ENCODE measurements around the gene GSK3B. TPM values are rescaled to one million over a fixed set of nuclear protein-coding genes. Genes with fewer than 3 reads are reported as not detected.

The GSK3B gene
- total RNA-seq, 5 donors from 2014 or later (not counting 1 experiment from before 2014, with no cell fraction given): 30.5 to 47.9 (median 32.7) TPM

DNA sequence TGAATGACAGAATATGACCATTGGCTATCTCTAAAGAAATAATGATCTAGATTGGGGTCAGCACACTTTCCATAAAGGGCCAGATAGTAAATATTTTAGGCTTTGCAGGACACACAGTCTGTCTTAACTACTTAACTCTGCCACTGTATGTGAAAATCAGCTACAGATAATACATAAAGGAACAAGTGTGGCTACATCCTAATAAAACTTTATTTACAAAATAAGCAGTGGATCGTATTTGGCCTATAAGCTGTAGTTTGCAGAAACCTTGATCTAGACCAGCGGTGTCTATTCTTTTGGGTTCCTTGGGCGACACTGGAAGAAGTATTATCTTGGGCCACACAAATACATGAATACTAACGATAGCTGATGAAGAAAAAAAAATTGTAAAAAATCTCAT is 27.6 kb downstream of the GSK3B start:
- no peak for ATAC-seq (replicated peaks in 1 of 4)

GRCh38 chr3:120064641-120065040 is 29.6 kb downstream of the GSK3B start:
- peaks cover 2 to 10% of the 10 kb centered on the region in 2 experiments for H3K4me1 ChIP-seq (ENCODE audit: control insufficient read depth in 1 of 2, extremely low read depth in 1 of 2, insufficient read depth in 2 of 2, low read length in 2 of 2)
- H3K36me3 ChIP-seq (ENCODE audit: control insufficient read depth in 2 of 2, extremely low read depth in 1 of 2, insufficient read depth in 1 of 2, low read length in 1 of 2): no peaks in the 10 kb centered on the region
- peaks cover 16% of the 10 kb centered on the region for H3K36me3 Mint-ChIP-seq
- H3K27me3 ChIP-seq (replicated peaks in 1 of 2; ENCODE audit: control insufficient read depth in 2 of 2, extremely low read depth in 1 of 2, insufficient read depth in 2 of 2, low read length in 1 of 2): no peaks in the 10 kb centered on the region
- no peak overlapping the region for H3K4me3 ChIP-seq (ENCODE audit: control insufficient read depth in 1 of 2, extremely low read depth in 1 of 2, low read length in 1 of 2)
- H3K27ac ChIP-seq (ENCODE audit: low read length): no peak overlapping the region
- ATAC-seq (replicated peaks in 1 of 4) (no peak), DNase-seq (no peak)
- no peak overlapping the region for H3K27ac Mint-ChIP-seq
- peaks cover 58 to 65% (median 63%) of the 10 kb centered on the region in 3 donors for H3K4me1 Mint-ChIP-seq
- ChIA-PET POLR2A (interaction anchor here in 1 of 2 donors (0.6 kb wide), 1 partner anchor 56 kb away, joined by 8 read pairs; no protein-coding TSS in a partner anchor), CTCF (interaction anchor here in 1 of 2 donors (0.6 kb wide), 2 partner anchors 66 to 174 kb away, joined by 3 read pairs; no protein-coding TSS in a partner anchor)
- no CpG with 5 or more reads among the region's 2 CpGs for WGBS (ENCODE audit: insufficient coverage)
- no peak overlapping the region for H3K4me3 Mint-ChIP-seq
- no peaks in the 10 kb centered on the region for H3K9me3 ChIP-seq
- H3K27me3 Mint-ChIP-seq: no peaks in the 10 kb centered on the region
- H3K9me3 Mint-ChIP-seq: peaks cover 0 to 5% (median 0%) of the 10 kb centered on the region in 3 donors

More for the DNA sequence above, 27.6 kb downstream of the GSK3B start:
- peaks cover 60 to 69% (median 64%) of the 10 kb centered on the region in 3 donors for H3K4me1 Mint-ChIP-seq
- no peak overlapping the region for H3K4me3 Mint-ChIP-seq
- Histone ChIP-seq H3K36me3 (ENCODE audit: control insufficient read depth in 2 of 2, extremely low read depth in 1 of 2, insufficient read depth in 1 of 2, low read length in 1 of 2) (no peaks in the 10 kb centered on the region), H3K4me3 (ENCODE audit: control insufficient read depth in 1 of 2, extremely low read depth in 1 of 2, low read length in 1 of 2) (no peak overlapping the region), H3K27me3 (replicated peaks in 1 of 2; ENCODE audit: control insufficient read depth in 2 of 2, extremely low read depth in 1 of 2, insufficient read depth in 2 of 2, low read length in 1 of 2) (no peaks in the 10 kb centered on the region), H3K27ac (ENCODE audit: low read length) (no peak overlapping the region), H3K9me3 (no peaks in the 10 kb centered on the region), H3K4me1 (ENCODE audit: control insufficient read depth in 1 of 2, extremely low read depth in 1 of 2, insufficient read depth in 2 of 2, low read length in 2 of 2) (peaks cover 2 to 5% of the 10 kb centered on the region in 2 experiments)
- ChIA-PET CTCF (interaction anchor here in 1 of 2 donors (1.5 kb wide), 1 partner anchor 16 kb away, joined by 4 read pairs; no protein-coding TSS in a partner anchor), POLR2A (interaction anchor here in 1 of 2 donors (0.7 to 1.1 kb wide), 3 partner anchors 27 to 29 kb away, joined by 3 to 4 read pairs (median 3); partner anchors contain the start of gene GSK3B)
- H3K27me3 Mint-ChIP-seq: no peaks in the 10 kb centered on the region
- no peak for DNase-seq
- no peak overlapping the region for H3K27ac Mint-ChIP-seq
- H3K36me3 Mint-ChIP-seq: peaks cover 16% of the 10 kb centered on the region
- WGBS (ENCODE audit: insufficient coverage): no CpG with 5 or more reads among the region's 4 CpGs
- peaks cover 0 to 5% (median 0%) of the 10 kb centered on the region in 3 donors for H3K9me3 Mint-ChIP-seq

GRCh38 chr3:120062474-120062873 is 31.8 kb downstream of the GSK3B start:
- Histone ChIP-seq H3K4me3 (ENCODE audit: control insufficient read depth in 1 of 2, extremely low read depth in 1 of 2, low read length in 1 of 2) (no peak overlapping the region), H3K4me1 (ENCODE audit: control insufficient read depth in 1 of 2, extremely low read depth in 1 of 2, insufficient read depth in 2 of 2, low read length in 2 of 2) (peaks cover 2 to 10% of the 10 kb centered on the region in 2 experiments), H3K27ac (ENCODE audit: low read length) (no peak overlapping the region), H3K27me3 (replicated peaks in 1 of 2; ENCODE audit: control insufficient read depth in 2 of 2, extremely low read depth in 1 of 2, insufficient read depth in 2 of 2, low read length in 1 of 2) (no peaks in the 10 kb centered on the region), H3K36me3 (ENCODE audit: control insufficient read depth in 2 of 2, extremely low read depth in 1 of 2, insufficient read depth in 1 of 2, low read length in 1 of 2) (no peaks in the 10 kb centered on the region), H3K9me3 (no peaks in the 10 kb centered on the region)
- POLR2A ChIA-PET: no interaction called here
- ATAC-seq (replicated peaks in 1 of 4) (no peak), DNase-seq (no peak)
- CTCF ChIA-PET: no interaction called here
- H3K27ac Mint-ChIP-seq: no peak overlapping the region
- peaks cover 0 to 5% (median 0%) of the 10 kb centered on the region in 3 donors for H3K9me3 Mint-ChIP-seq
- no peaks in the 10 kb centered on the region for H3K27me3 Mint-ChIP-seq
- H3K36me3 Mint-ChIP-seq: peaks cover 11% of the 10 kb centered on the region
- WGBS (ENCODE audit: insufficient coverage): no CpG with 5 or more reads among the region's 4 CpGs
- H3K4me1 Mint-ChIP-seq: peaks cover 61 to 64% (median 64%) of the 10 kb centered on the region in 3 donors
- H3K4me3 Mint-ChIP-seq: no peak overlapping the region

DNA sequence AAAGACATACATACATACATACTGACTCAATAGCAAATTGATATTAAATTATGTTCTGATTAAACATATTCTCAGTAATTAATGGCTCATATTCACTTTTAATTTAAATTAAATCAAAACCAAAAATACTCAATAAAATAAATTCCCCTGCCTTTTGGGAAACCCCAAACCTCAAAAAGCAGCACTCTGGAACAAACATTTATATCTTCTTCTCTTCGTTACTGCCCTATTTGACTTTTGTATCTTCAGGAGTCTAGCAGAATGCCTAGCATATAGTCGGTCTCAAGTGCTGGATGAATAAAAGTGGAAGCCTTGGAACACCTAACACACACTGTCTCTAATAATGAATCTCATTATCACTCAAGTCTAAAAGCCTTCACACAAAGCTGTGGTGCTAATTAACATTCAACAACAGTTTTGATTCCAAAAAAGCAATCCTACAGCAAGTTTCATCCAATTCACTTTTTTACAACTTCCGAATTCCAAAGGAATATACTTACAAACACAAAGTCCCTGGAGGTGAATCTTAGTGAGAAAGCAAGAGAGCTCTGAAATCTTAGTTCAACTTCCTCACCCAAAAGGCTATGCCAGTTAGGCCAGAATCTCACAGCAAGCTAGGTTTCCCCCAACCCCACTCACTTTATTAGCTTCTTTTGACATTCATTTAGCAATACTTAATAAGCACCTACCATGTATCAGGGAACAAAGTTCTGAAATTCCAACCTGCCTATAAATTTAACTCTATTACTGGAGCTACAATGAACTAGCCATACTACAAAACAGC is 35.0 kb downstream of the GSK3B start:
- no peak overlapping the region for H3K27ac ChIP-seq (ENCODE audit: low read length)
- CTCF ChIA-PET: interaction anchor here in 1 of 2 donors (0.6 kb wide), 1 partner anchor 66 kb away, joined by 3 read pairs; no protein-coding TSS in a partner anchor

GRCh38 chr3:120057626-120058025 is 36.6 kb downstream of the GSK3B start:
- DNase-seq (no peak), ATAC-seq (replicated peaks in 1 of 4) (no peak)
- H3K4me3 ChIP-seq (ENCODE audit: control insufficient read depth in 1 of 2, extremely low read depth in 1 of 2, low read length in 1 of 2): no peak overlapping the region
- Mint-ChIP-seq H3K27me3 (no peaks in the 10 kb centered on the region), H3K36me3 (peaks cover 21% of the 10 kb centered on the region), H3K9me3 (peaks cover 0 to 13% (median 2%) of the 10 kb centered on the region in 3 donors), H3K4me3 (no peak overlapping the region), H3K27ac (no peak overlapping the region), H3K4me1 (peaks cover 62 to 72% (median 66%) of the 10 kb centered on the region in 3 donors)
- H3K36me3 ChIP-seq (ENCODE audit: control insufficient read depth in 2 of 2, extremely low read depth in 1 of 2, insufficient read depth in 1 of 2, low read length in 1 of 2): peaks cover 0 to 5% of the 10 kb centered on the region in 2 donors
- H3K9me3 ChIP-seq: no peaks in the 10 kb centered on the region
- POLR2A ChIA-PET: no interaction called here
- no peak overlapping the region for H3K27ac ChIP-seq (ENCODE audit: low read length)
- CTCF ChIA-PET: interaction anchor here (0.5 to 1.0 kb wide), 4 partner anchors 10 to 361 kb away, joined by 3 to 4 read pairs (median 3); no protein-coding TSS in a partner anchor
- WGBS (ENCODE audit: insufficient coverage): 100% methylated on average over 1 of the region's 1 CpG
- no peaks in the 10 kb centered on the region for H3K27me3 ChIP-seq (replicated peaks in 1 of 2; ENCODE audit: control insufficient read depth in 2 of 2, extremely low read depth in 1 of 2, insufficient read depth in 2 of 2, low read length in 1 of 2)
- peaks cover 2 to 9% of the 10 kb centered on the region in 2 experiments for H3K4me1 ChIP-seq (ENCODE audit: control insufficient read depth in 1 of 2, extremely low read depth in 1 of 2, insufficient read depth in 2 of 2, low read length in 2 of 2)

More for the DNA sequence above, 35.0 kb downstream of the GSK3B start:
- Histone ChIP-seq H3K36me3 (ENCODE audit: control insufficient read depth in 2 of 2, extremely low read depth in 1 of 2, insufficient read depth in 1 of 2, low read length in 1 of 2) (peaks cover 0 to 5% of the 10 kb centered on the region in 2 donors), H3K27me3 (replicated peaks in 1 of 2; ENCODE audit: control insufficient read depth in 2 of 2, extremely low read depth in 1 of 2, insufficient read depth in 2 of 2, low read length in 1 of 2) (no peaks in the 10 kb centered on the region), H3K4me3 (ENCODE audit: control insufficient read depth in 1 of 2, extremely low read depth in 1 of 2, low read length in 1 of 2) (no peak overlapping the region), H3K9me3 (no peaks in the 10 kb centered on the region), H3K4me1 (ENCODE audit: control insufficient read depth in 1 of 2, extremely low read depth in 1 of 2, insufficient read depth in 2 of 2, low read length in 2 of 2) (peaks cover 2 to 10% of the 10 kb centered on the region in 2 experiments)
- no CpG with 5 or more reads among the region's 3 CpGs for WGBS (ENCODE audit: insufficient coverage)
- peak overlapping the region in 1 of 2 donors; percentile 18 for H3K27ac Mint-ChIP-seq
- peaks cover 14% of the 10 kb centered on the region for H3K36me3 Mint-ChIP-seq
- ATAC-seq (replicated peaks in 1 of 4) (no peak), DNase-seq (no peak)
- H3K9me3 Mint-ChIP-seq: peaks cover 0 to 5% (median 0%) of the 10 kb centered on the region in 3 donors
- POLR2A ChIA-PET: interaction anchor here in 1 of 2 donors (0.6 to 1.1 kb wide), 2 partner anchors 27 to 36 kb away, joined by 5 to 7 read pairs; no protein-coding TSS in a partner anchor
- no peaks in the 10 kb centered on the region for H3K27me3 Mint-ChIP-seq
- H3K4me3 Mint-ChIP-seq: peak overlapping the region in 1 of 3 donors; percentile 32
- peaks cover 53 to 57% (median 54%) of the 10 kb centered on the region in 3 donors for H3K4me1 Mint-ChIP-seq

- ChIA-PET CTCF (interaction anchor here in 1 of 2 donors (0.5 kb wide), 1 partner anchor 361 kb away, joined by 3 read pairs; no protein-coding TSS in a partner anchor), POLR2A (no interaction called here)
- no CpG with 5 or more reads among the region's 7 CpGs for WGBS (ENCODE audit: insufficient coverage)
Measured at GRCh38 chr3:120057029-120057428, 37.2 kb downstream of the GSK3B start.

More at GRCh38 chr3:120057029-120057428, 37.2 kb downstream of the GSK3B start:
- no peak overlapping the region for H3K4me3 Mint-ChIP-seq
- H3K27ac Mint-ChIP-seq: no peak overlapping the region
- ATAC-seq (replicated peaks in 1 of 4): no peak
- no peaks in the 10 kb centered on the region for H3K27me3 Mint-ChIP-seq
- no peak for DNase-seq
- H3K4me3 ChIP-seq (ENCODE audit: control insufficient read depth in 1 of 2, extremely low read depth in 1 of 2, low read length in 1 of 2): no peak overlapping the region
- no peaks in the 10 kb centered on the region for H3K27me3 ChIP-seq (replicated peaks in 1 of 2; ENCODE audit: control insufficient read depth in 2 of 2, extremely low read depth in 1 of 2, insufficient read depth in 2 of 2, low read length in 1 of 2)
- H3K4me1 Mint-ChIP-seq: peaks cover 62 to 72% (median 67%) of the 10 kb centered on the region in 3 donors
- peaks cover 21% of the 10 kb centered on the region for H3K36me3 Mint-ChIP-seq
- no peaks in the 10 kb centered on the region for H3K9me3 ChIP-seq
- H3K4me1 ChIP-seq (ENCODE audit: control insufficient read depth in 1 of 2, extremely low read depth in 1 of 2, insufficient read depth in 2 of 2, low read length in 2 of 2): peaks cover 8 to 9% of the 10 kb centered on the region in 2 experiments
- H3K9me3 Mint-ChIP-seq: peaks cover 0 to 13% (median 2%) of the 10 kb centered on the region in 3 donors
- H3K36me3 ChIP-seq (ENCODE audit: control insufficient read depth in 2 of 2, extremely low read depth in 1 of 2, insufficient read depth in 1 of 2, low read length in 1 of 2): peaks cover 0 to 5% of the 10 kb centered on the region in 2 donors
- H3K27ac ChIP-seq (ENCODE audit: low read length): no peak overlapping the region

Measured in T-cell (primary cell).